Daoy (cell line): ENCODE measurements around the gene CNNM2. TPM values are rescaled to one million over a fixed set of nuclear protein-coding genes. Genes with fewer than 3 reads are reported as not detected.

Experiments
- DNase-seq: peaks from one replicate; pipeline ENCODE4 v3.0.0-alpha.2; 2015; ENCODE audit warnings: low read depth
- total RNA-seq: library from RNA; depleted of rRNA; stranded (reverse); fragments of >200 nt; shearing (Covaris generic); gene quantifications from 2 replicates; pipeline ENCODE4 v1.2.3, GENCODE V29; 2014

The CNNM2 gene
- total RNA-seq, 1 experiment from 2014 or later, result 2.7 TPM

DNA sequence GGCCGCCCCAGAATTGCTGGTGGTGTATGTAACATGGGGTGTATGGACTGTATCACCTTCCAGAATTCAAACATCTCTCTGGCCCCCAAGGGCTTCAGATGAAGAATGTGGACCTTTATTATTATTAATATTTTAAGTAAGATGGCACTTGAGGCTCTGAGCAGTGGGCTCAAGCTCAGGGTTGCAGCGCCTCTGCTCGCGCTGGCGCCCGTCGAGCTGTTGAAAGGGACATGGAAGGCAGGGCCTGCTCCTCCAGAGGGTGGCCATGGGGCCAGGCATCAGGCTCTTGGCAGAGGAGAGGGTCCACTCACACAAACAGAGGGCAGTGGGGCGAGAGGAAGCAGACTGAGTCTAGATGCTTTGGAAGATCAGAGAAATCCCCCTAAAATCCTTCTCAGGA lies 154.8 kb downstream of the CNNM2 start:
- DNase-seq, result no peak

- no peak for DNase-seq
Measured at GRCh38 chr10:103077020-103077419, 158.9 kb downstream of the CNNM2 start.

DNA sequence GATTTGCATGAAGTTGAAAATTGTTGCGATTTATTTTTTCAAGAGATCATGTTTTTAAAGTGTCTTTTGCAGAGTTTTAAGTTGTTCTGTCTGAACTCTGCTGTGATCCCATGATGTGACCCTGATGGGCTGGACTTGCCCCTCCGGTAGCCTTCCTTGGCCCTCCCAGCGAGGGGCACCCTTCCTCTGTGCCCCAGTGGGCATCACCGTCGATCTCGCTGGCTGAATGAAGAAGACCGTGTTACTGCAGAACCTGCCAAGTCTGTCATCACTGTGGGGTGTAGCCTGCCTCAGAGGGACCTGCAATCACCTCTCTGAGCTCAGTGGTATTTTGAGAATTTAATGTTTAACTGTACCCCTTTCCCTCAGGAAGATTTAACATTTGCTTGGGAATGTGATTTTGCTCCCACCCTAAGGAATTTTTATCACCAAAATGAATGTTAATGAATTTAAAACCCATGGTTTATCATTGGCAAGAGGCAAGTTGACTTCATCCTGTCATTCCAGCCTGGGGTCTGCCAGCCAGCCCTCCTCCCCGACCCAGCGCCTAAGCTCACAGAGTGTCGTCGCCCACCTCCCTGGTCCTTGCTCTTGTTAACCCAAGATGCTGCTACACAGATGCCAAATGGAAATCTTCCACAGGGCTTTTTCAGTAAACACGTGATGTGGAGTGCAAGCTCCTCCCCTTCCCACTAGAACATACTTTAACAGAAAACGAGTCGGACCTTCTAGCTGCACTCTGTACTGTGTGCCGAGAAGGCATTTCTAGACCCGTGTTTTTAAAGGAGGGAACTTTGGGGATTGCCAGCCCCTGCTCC lies 159.6 kb downstream of the CNNM2 start:
- DNase-seq, result no peak

DNA sequence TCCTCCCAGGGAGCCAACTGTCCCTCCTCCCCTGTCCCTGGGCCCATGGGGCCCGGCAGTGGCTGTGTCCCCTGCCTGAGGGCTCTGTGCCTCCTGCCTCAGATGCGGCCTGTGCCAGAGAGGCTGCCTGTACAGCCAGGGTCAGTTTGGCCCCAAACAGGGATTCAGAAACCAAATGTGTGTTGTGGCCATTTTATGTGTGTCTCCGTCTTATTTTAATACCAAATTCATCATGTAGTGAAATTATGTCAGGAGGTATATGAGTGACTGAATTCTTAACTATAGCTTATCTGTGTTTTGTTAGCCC lies 160.2 kb downstream of the CNNM2 start:
- DNase-seq, result no peak

GRCh38 chr10:103078676-103079075 lies 160.6 kb downstream of the CNNM2 start:
- no peak for DNase-seq

DNA sequence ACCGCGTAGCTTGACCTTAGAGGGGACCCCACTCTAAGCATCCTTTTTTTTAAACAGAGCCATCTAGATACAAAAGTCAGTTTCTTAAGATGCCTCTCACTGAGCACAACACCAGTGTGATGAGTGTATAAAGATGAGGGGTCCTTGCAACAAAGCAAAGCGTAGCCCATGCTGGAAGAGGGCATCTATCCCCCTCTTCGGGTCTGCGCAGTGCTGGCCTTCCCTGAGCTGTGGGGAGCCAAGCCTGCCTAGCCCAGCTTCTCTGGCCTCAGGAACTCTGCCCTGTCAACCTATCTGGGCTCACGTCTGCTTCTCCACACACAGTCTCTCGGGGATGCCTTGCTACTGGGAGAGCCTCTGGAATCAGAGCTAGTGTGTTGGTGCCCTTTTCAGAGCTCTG lies 161.0 kb downstream of the CNNM2 start:
- no peak for DNase-seq

DNA sequence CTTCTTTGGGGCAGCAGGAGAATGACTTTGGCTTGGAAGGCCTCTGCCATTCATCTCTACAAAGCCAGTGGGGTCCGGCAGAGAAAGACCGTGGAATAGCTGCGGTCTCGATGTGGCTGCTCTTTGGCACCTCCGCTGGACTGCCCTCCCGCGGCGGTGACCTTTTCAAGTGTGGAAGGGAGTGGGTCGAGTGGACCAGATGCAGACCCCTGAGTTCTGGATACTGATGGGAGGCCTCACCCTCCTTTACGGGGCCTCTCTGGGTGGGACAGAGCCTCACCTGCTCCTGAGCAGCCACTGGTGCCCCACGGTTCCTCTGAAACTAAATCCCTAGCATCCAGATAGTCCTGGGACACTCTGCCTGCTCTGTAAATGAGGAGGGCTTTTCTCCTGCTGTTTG lies 161.9 kb downstream of the CNNM2 start:
- DNase-seq, result no peak

- DNase-seq, result no peak
Measured at GRCh38 chr10:103080891-103081581, 162.9 kb downstream of the CNNM2 start.

- DNase-seq, result no peak
Measured at GRCh38 chr10:103082683-103083082, 164.6 kb downstream of the CNNM2 start.

DNA sequence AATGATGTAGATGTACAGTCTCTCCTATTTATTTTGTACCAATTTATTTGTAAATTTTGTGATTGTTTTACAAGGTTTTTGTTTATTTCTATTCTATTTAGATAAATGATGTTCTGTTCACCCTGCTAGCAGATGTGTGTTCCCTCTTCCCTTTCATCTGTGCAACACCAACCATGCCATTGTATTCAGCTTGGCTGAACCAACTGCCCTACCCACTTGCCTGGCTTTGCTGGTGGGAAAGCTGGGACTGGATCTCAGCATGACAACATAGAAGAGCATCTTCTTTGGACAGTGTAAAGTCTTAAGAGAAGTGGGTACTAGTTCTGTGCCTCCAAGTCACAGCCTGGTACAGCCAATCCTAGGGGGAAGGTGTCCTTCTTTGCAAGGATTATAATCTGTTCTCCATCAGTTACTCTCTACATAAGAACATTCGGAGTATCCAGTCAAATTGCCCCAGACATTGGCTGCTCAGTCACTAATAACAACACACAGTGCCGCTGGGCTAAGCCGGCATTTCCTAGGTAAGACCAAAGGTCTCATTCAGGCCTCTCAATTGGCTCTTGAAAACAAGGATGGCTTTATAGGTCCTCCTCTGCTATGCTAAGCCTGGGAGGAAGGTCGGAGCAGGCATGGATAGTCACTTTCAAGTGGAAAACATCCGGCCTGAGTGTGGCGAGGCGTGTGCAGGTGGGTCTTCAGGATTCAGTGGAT lies 165.3 kb downstream of the CNNM2 start:
- DNase-seq, result no peak

DNA sequence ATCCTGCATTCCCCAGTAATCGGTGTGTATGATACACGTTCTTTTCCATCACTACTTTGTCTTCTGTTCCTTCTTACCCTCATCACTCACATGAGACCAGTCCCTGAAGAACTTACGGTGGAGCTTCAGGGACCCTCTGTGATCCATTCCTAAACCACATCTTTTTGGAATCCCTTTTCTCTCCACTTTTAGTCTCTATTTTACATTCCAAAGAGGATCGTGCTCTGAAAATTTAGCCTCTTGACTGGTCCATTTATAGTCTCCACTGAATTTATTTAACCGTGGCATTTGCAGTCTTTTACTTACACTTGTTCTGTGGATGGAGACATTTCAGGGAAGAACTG lies 165.9 kb downstream of the CNNM2 start:
- DNase-seq, result no peak

GRCh38 chr10:103086261-103086660 lies 168.2 kb downstream of the CNNM2 start:
- no peak for DNase-seq

DNA sequence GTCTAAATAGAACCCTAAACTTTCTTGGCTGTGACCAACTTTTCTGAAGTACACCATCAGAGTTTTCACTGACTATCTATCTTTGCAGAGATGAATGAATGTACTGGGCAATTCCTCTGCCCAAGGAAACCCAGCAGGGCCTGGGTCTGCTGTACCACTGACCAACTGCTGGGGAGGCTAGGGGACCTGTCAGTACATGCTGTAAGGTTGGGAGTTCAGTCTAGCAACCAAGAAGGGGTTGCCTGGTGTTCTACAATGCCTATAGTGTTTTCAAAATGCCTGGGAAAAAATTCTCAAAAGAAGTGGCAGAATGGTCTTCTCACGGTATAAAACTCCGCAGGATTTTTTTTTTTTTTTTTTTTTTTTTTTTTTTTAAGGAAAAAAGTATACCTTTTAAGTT lies 168.7 kb downstream of the CNNM2 start:
- DNase-seq, result no peak

- no peak for DNase-seq
Measured at GRCh38 chr10:103089493-103089892, 171.4 kb downstream of the CNNM2 start.

GRCh38 chr10:103090911-103091310 lies 172.8 kb downstream of the CNNM2 start:
- DNase-seq, result no peak

DNA sequence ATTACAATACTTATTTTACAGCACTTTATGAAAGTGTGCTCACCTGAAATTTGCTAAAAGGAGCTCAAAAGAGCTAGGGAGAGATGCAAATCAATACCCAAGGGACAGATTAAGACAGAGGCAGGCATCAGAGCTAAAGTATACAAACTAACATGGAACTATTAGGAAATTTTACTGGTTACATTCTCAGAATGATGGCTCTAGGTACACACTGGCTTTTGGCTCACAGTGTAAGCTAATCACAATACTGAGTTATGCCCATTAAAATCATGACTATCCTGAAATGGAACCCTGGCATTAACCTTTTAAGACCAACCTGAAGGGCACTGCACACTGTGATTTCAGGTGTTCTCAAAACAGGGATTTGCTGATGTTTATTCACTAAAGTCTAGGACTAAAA lies 176.9 kb downstream of the CNNM2 start:
- no peak for DNase-seq

DNA sequence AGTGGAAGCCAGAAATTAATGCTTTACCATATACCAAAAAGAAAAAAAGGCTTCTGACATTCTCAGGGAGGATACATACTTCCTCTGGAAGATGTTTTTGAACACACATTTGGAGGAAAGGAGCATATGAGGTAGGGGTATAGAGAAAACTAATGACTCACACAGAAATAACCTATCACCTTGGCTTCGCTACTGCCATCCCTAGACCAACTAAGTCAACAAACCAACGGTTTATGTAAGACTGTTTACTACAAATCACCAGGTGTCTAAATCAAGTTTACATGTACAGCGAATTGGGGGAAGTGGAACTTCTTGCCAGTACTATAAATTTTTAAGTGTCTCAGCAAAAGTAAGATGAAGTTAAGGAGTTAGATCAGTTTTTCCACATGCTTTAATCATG lies 178.0 kb downstream of the CNNM2 start:
- no peak for DNase-seq

GRCh38 chr10:103098240-103098639 lies 180.1 kb downstream of the CNNM2 start:
- DNase-seq, result no peak

GRCh38 chr10:103100620-103101019 lies 182.5 kb downstream of the CNNM2 start:
- no peak for DNase-seq

- DNase-seq, result no peak
Measured at GRCh38 chr10:103102195-103102594, 184.1 kb downstream of the CNNM2 start.

GRCh38 chr10:103103989-103104388 lies 185.9 kb downstream of the CNNM2 start:
- DNase-seq, result no peak

DNA sequence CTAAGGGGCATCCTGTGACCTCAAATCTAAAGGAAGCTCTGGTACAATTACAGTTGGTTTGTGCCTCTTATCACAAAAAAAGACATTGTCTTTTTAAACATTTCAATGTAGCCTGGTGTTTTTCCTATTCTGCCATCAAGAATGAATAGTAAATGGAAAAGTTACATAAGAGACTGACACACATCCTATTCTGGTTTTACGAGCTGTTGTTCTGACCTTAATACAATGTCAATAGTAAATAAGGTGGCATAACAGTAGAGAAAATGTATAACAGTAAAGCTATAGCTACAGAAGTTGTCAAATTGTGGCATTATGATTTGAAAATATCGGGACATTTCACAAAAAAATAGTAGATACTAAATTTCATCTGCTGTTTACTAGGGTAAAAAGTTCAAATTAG lies 186.6 kb downstream of the CNNM2 start:
- no peak for DNase-seq

GRCh38 chr10:103105462-103105861 lies 187.4 kb downstream of the CNNM2 start:
- DNase-seq, result no peak
